Breast epithelium (tissue), 4 donors: ENCODE results near the gene TGOLN2. TPM values are rescaled to one million over a fixed set of nuclear protein-coding genes. Genes with fewer than 3 reads are reported as not detected.
"Not testable (repeated sequence)": the region's sequence is repeated elsewhere in the genome, so short reads cannot be mapped to it uniquely, and the experiment has no call there.

Experiments used
- DNase-seq, 2 donors: peaks; one replicate each; pipeline ENCODE4 v3.0.0-alpha.2; 2019; ENCODE audit warnings: low spot score in 2 of 2
- H3K27ac ChIP-seq, 2 donors: fragments of 200-600 bp; sonication (generic) in 1 of 2; one replicate each; pipeline ENCODE4 v1.5.1; 2016 to 2019; ENCODE audit warnings: mild to moderate bottlenecking in 1 of 2
- H3K27me3 ChIP-seq, 2 donors: fragments of 200-600 bp; sonication (generic) in 1 of 2; one replicate each; pipeline versions ENCODE4 v1.5.1 to v1.6.0; 2017 to 2019; ENCODE audit warnings: control low read depth in 1 of 2, mild to moderate bottlenecking in 1 of 2
- H3K36me3 ChIP-seq: fragments of 200-600 bp; one replicate; pipeline ENCODE4 v1.5.1; 2019
- H3K4me1 ChIP-seq, 2 donors: fragments of 200-600 bp; sonication (generic); one replicate each; pipeline ENCODE4 v1.5.1; 2016 to 2019; ENCODE audit warnings: control low read depth in 1 of 2
- H3K4me3 ChIP-seq, 3 donors: fragments of 200-600 bp; sonication (generic); 1 replicate in 2 of 3; 2 replicates in 1 of 3; pipeline ENCODE4 v1.5.1; 2016 to 2019; ENCODE audit warnings: mild to moderate bottlenecking in 3 of 3, moderate library complexity in 2 of 3
- H3K9me3 ChIP-seq, 2 donors: fragments of 200-600 bp; sonication (generic) in 1 of 2; one replicate each; pipeline ENCODE4 v1.5.1; 2016 to 2019; ENCODE audit warnings: control low read depth in 1 of 2
- CTCF ChIP-seq, 3 donors: fragments of 450-650 bp; IDR thresholded peaks; one replicate each; pipeline ENCODE4 v1.5.1; 2016 to 2017; ENCODE audit warnings: antibody characterized with exemption in 3 of 3, mild to moderate bottlenecking in 3 of 3, moderate library complexity in 3 of 3
- POLR2A ChIP-seq: fragments of 450-650 bp; IDR thresholded peaks from one replicate; pipeline ENCODE4 v1.6.1; 2016; ENCODE audit warnings: antibody characterized with exemption, mild to moderate bottlenecking, moderate library complexity
- POLR2AphosphoS5 ChIP-seq, 3 donors: sonication (generic); formaldehyde crosslinking; IDR thresholded peaks; one replicate each; pipeline ENCODE4 v1.6.1; 2017; ENCODE audit warnings: antibody characterized with exemption in 3 of 3
- intact Hi-C: fragments of 100-400 bp; cut with DNase I; formaldehyde crosslinking; loops from one replicate; pipeline ENCODE4 v1.15.1; 2023; ENCODE audit warnings: low total_unique reads
- total RNA-seq, 3 donors: library from RNA; depleted of rRNA; stranded (reverse); fragments of >200 nt; gene quantifications; one replicate each; pipeline ENCODE4 v1.1.0, GENCODE V29; 2016

The TGOLN2 gene
- total RNA-seq, 3 donors from 2014 or later: 111 to 161 (median 117) TPM

DNA sequence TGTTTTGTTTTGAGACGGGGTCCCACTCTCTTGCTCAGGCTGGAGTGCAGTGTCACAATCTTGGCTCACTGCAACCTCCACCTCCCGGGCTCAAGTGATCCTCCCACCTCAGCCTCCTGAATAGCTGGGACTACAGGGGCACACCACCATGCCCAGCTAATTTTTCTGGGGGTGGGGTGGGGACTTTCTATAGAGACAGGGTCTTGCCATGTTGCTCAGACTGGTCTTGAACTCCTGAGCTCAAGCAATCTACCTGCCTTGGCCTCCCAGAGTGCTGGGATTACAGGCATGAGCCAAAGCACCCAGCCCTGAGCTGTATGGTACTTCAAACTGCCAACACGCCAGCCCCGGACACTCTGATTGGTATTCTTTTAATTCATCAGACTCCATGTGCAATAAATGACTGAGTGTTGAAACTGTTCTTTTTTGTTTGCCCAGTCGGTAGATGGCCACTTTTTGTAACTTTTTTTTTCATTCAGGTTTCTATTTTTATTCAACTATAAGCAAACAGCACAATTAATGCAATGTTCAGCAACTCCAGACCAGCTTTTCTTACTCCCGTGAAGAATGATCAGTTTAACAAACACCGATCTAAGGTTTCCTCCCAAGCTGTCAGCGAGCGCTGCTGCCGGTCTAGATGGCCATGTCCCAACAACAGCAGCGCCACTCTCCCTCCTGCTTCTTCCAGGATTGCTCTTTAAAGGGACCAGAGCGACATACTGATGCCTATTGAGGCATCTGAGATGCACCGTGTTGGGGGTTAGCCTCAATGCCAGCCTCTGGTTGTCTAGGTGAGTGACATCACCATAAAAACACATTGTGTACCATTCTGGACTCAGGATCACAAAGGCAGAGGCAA lies 12.5 kb upstream of the TGOLN2 start:
- Histone ChIP-seq H3K9me3 (no peaks in the 10 kb centered on the region), H3K27ac (no peak overlapping the region), H3K27me3 (no peaks in the 10 kb centered on the region), H3K4me1 (no peaks in the 10 kb centered on the region), H3K36me3 (no peaks in the 10 kb centered on the region), H3K4me3 (no peak overlapping the region)
- intact Hi-C loops: no loop called here
- no peak for DNase-seq
- TF ChIP-seq POLR2A: no peak
- TF ChIP-seq POLR2AphosphoS5 (IDR thresholded peaks at IDR 0.05): no peak

GRCh38 chr2:85334928-85335327 lies 7.1 kb upstream of the TGOLN2 start:
- Histone ChIP-seq H3K4me1 (no peaks in the 10 kb centered on the region), H3K27me3 (no peaks in the 10 kb centered on the region), H3K36me3 (no peaks in the 10 kb centered on the region), H3K4me3 (no peak overlapping the region), H3K9me3 (no peaks in the 10 kb centered on the region), H3K27ac (no peak overlapping the region)
- intact Hi-C loops: no loop called here
- TF ChIP-seq POLR2A (no peak), POLR2AphosphoS5 (IDR thresholded peaks at IDR 0.05) (no peak), CTCF (IDR thresholded peaks at IDR 0.05) (no peak)
- no peak for DNase-seq

- H3K9me3 ChIP-seq, H3K4me3 ChIP-seq, intact Hi-C loops, H3K27me3 ChIP-seq, DNase-seq, H3K27ac ChIP-seq, H3K36me3 ChIP-seq, H3K4me1 ChIP-seq: not testable (repeated sequence)
Measured at GRCh38 chr2:85333877-85334276, 6.1 kb upstream of the TGOLN2 start.

DNA sequence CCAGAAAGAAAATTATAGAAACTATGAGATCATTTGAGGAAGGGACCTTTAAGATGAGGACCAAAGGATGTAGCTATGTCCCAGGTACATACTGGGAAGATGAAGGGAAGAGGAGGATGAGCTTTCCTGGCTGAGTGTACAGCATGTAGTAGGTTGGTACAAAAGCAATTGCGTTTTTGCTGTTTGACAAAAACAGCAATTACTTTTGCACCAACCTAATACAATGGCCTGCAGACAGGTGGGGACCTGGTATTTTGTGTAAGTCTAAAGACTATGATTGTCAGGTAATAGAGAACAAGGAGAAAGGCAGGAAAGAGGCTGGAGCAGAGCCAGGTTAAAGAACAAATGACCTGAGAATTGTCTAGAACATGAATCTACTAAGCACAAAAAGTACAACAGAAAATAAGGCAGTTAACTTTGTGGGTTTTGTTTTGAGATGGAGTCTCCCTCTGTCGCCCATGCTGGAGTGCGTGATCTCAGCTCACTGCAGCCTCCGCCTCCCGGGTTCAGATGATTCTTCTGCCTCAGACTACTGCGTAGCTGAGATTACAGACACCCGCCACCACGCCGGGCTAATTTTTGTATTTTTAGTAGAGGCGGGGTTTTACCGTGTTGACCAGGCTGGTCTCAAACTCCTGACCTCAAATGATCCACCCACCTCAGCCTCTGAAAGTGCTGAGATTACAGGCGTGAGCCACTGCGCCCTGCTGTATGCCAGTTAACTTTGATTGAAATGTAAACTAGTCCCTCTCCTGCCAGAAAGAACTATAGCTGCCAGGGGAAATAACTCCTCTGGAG lies 3.2 kb upstream of the TGOLN2 start:
- TF ChIP-seq POLR2AphosphoS5 (IDR thresholded peaks at IDR 0.05): no peak
- no peak for TF ChIP-seq POLR2A
- no peak for TF ChIP-seq CTCF (IDR thresholded peaks at IDR 0.05)
- intact Hi-C loops: no loop called here
- DNase-seq: no peak
- Histone ChIP-seq H3K36me3 (no peaks in the 10 kb centered on the region), H3K4me1 (peaks cover 0 to 3% of the 10 kb centered on the region in 2 donors), H3K9me3 (no peaks in the 10 kb centered on the region), H3K27me3 (no peaks in the 10 kb centered on the region), H3K4me3 (no peak overlapping the region), H3K27ac (no peak overlapping the region)

DNA sequence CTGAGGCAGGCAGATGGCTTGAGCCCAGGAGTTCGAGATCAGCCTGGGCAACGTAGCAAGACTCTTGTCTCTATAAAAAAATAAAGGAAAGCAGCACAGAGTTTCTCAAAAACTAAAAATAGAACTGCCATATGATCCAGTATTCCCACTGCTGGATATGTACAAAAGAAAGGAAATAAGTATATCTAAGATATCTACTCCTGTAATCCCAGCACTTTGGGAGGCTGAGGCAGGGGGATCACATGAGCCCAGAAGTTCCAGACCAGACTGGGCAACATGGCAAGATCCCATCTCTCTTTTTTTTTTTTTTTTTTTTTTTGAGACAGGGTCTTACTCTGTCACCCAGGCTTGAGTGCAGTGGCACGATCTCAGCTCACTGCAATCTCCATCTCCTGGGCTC lies 1.9 kb upstream of the TGOLN2 start:
- DNase-seq, H3K4me3 ChIP-seq: not testable (repeated sequence)
- intact Hi-C loops: loop anchor here (5.0 to 10.0 kb wide), 2 partner anchors 108 to 205 kb away; partner anchors contain the start of gene MAT2A

DNA sequence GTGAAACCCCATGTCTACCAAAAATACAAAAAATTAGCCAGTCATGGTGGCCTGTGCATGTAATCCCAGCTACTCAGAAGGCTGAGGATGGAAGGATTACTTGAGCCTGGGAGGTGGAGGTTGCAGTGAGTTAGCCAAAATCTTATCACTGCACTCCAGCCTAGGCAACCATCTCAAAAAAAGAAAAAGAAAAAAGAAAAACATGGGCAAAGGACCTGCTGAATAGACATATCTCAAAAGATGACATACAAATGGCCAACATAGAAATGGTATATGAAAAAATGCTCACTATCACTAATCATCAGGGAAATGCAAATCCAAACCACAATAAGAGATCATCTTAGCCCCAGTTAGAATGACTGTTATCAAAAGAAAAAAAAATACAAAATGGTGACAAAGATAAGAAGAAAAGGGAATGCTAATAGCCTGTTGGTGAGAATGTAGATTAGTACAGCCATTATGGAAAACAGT lies 1.4 kb upstream of the TGOLN2 start:
- Histone ChIP-seq H3K27me3 (no peaks in the 10 kb centered on the region), H3K4me3 (no peak overlapping the region), H3K9me3 (no peaks in the 10 kb centered on the region), H3K4me1 (peaks cover 5 to 19% of the 10 kb centered on the region in 2 donors), H3K36me3 (no peaks in the 10 kb centered on the region), H3K27ac (no peak overlapping the region)
- no peak for DNase-seq
- no peak for TF ChIP-seq CTCF (IDR thresholded peaks at IDR 0.05)
- no peak for TF ChIP-seq POLR2AphosphoS5 (IDR thresholded peaks at IDR 0.05)
- TF ChIP-seq POLR2A: no peak
- intact Hi-C loops: loop anchor here (5.0 to 10.0 kb wide), 2 partner anchors 108 to 206 kb away; partner anchors contain the start of gene MAT2A

More for the DNA sequence above, 1.9 kb upstream of the TGOLN2 start:
- peaks cover 4 to 15% of the 10 kb centered on the region in 2 donors for H3K4me1 ChIP-seq
- not testable (repeated sequence) for H3K9me3 ChIP-seq, H3K27me3 ChIP-seq, H3K36me3 ChIP-seq, H3K27ac ChIP-seq
